SK-N-SH (cell line): Measurements from ENCODE around the gene CDC42BPG.

Experiments used
- CHD2 ChIP-seq: fragments of 150-350 bp; IDR thresholded peaks from 2 replicates; pipeline ENCODE4 v1.6.1; 2018; ENCODE audit warnings: low read length; ENCODE audit not compliant: partially characterized antibody
- EZH2phosphoT487 ChIP-seq: fragments of 200-600 bp; sonication (generic); IDR thresholded peaks from 2 replicates; pipeline ENCODE4 v1.6.1; 2017; ENCODE audit warnings: low read depth, mixed run types, mild to moderate bottlenecking, antibody characterized with exemption, moderate library complexity, borderline replicate concordance
- GATA2 ChIP-seq: sonication (generic); formaldehyde crosslinking; IDR thresholded peaks from 2 replicates; pipeline ENCODE4 v1.5.0; 2020; ENCODE audit warnings: mild to moderate bottlenecking, missing genetic modification reagents
- NRF1 ChIP-seq: IDR thresholded peaks from 2 replicates; pipeline ENCODE4 v1.6.1; 2012; ENCODE audit warnings: low read depth, mild to moderate bottlenecking, low read length
- POLR2AphosphoS5 ChIP-seq: IDR thresholded peaks from 2 replicates; pipeline ENCODE4 v1.6.1; 2012; ENCODE audit warnings: low read depth, low read length
- REST ChIP-seq: IDR thresholded peaks from 2 replicates; pipeline ENCODE4 v1.6.1; 2012; ENCODE audit warnings: mild to moderate bottlenecking, low read depth, low read length, moderate library complexity
- TF ChIP-seq, protein P1 (sequence below): IDR thresholded peaks from 2 replicates; pipeline ENCODE4 v1.4.0; 2012; ENCODE audit warnings: low read depth
- TF ChIP-seq, protein P2 (sequence below): fragments of 200-600 bp; sonication (generic); IDR thresholded peaks from 2 replicates; pipeline ENCODE4 v1.6.1; 2017; ENCODE audit warnings: antibody characterized with exemption, mild to moderate bottlenecking, moderate library complexity

- TF ChIP-seq, protein P1, sequence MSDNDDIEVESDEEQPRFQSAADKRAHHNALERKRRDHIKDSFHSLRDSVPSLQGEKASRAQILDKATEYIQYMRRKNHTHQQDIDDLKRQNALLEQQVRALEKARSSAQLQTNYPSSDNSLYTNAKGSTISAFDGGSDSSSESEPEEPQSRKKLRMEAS, result no peak
- TF ChIP-seq, protein P2, sequence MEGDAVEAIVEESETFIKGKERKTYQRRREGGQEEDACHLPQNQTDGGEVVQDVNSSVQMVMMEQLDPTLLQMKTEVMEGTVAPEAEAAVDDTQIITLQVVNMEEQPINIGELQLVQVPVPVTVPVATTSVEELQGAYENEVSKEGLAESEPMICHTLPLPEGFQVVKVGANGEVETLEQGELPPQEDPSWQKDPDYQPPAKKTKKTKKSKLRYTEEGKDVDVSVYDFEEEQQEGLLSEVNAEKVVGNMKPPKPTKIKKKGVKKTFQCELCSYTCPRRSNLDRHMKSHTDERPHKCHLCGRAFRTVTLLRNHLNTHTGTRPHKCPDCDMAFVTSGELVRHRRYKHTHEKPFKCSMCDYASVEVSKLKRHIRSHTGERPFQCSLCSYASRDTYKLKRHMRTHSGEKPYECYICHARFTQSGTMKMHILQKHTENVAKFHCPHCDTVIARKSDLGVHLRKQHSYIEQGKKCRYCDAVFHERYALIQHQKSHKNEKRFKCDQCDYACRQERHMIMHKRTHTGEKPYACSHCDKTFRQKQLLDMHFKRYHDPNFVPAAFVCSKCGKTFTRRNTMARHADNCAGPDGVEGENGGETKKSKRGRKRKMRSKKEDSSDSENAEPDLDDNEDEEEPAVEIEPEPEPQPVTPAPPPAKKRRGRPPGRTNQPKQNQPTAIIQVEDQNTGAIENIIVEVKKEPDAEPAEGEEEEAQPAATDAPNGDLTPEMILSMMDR, result no peak
- TF ChIP-seq EZH2phosphoT487 (no peak), GATA2 (no peak), REST (no peak), POLR2AphosphoS5 (no peak), NRF1 (no peak), CHD2 (no peak)
These were observed 3.9 kb upstream of the CDC42BPG start for GRCh38 chr11:64848214-64848825.
